ENCODE measurements around the gene C6orf62. TPM values are rescaled to one million over a fixed set of nuclear protein-coding genes. Genes with fewer than 3 reads are reported as not detected.
"Not testable (repeated sequence)": the region's sequence is repeated elsewhere in the genome, so short reads cannot be mapped to it uniquely, and the experiment has no call there.

C6orf62 gene
- total RNA-seq, 1 donor from 2014 or later: 120 TPM

GRCh38 chr6:24680582-24680981 is 38.4 kb downstream of the C6orf62 start:
- Histone ChIP-seq H3K36me3 (no peaks in the 10 kb centered on the region), H3K27ac (peak overlapping the region; percentile 60), H3K27me3 (no peaks in the 10 kb centered on the region), H3K4me3 (no peak overlapping the region), H3K9me3 (no peaks in the 10 kb centered on the region), H3K4me1 (no peaks in the 10 kb centered on the region)
- intact Hi-C loops (cut with DNase I): no loop called here
- TF ChIP-seq CTCF (IDR thresholded peaks at IDR 0.05): no peak
- DNase-seq (no peak), ATAC-seq (peak; percentile 77)

GRCh38 chr6:24678792-24679352 is 40.1 kb downstream of the C6orf62 start:
- DNase-seq; H3K36me3 ChIP-seq; H3K27ac ChIP-seq; H3K4me3 ChIP-seq; H3K4me1 ChIP-seq; ATAC-seq; H3K9me3 ChIP-seq; intact Hi-C loops (cut with DNase I); H3K27me3 ChIP-seq: not testable (repeated sequence)

- Histone ChIP-seq H3K36me3 (no peaks in the 10 kb centered on the region), H3K27me3 (no peaks in the 10 kb centered on the region), H3K27ac (no peak overlapping the region), H3K9me3 (no peaks in the 10 kb centered on the region), H3K4me1 (peaks cover 5% of the 10 kb centered on the region), H3K4me3 (no peak overlapping the region)
- ATAC-seq (no peak), DNase-seq (no peak)
- no peak for TF ChIP-seq CTCF (IDR thresholded peaks at IDR 0.05)
- intact Hi-C loops (cut with DNase I): no loop called here
Observed at GRCh38 chr6:24673625-24674024, 45.3 kb downstream of the C6orf62 start.

- no peaks in the 10 kb centered on the region for H3K36me3 ChIP-seq
- intact Hi-C loops (cut with DNase I): no loop called here
- ATAC-seq: no peak
Observed at GRCh38 chr6:24672620-24673182, 46.3 kb downstream of the C6orf62 start.

GRCh38 chr6:24671077-24671476 is 47.9 kb downstream of the C6orf62 start:
- DNase-seq; H3K9me3 ChIP-seq; H3K27ac ChIP-seq; H3K36me3 ChIP-seq; ATAC-seq; intact Hi-C loops (cut with DNase I); H3K4me3 ChIP-seq; H3K27me3 ChIP-seq: not testable (repeated sequence)
- peaks cover 19% of the 10 kb centered on the region for H3K4me1 ChIP-seq

More at GRCh38 chr6:24672620-24673182, 46.3 kb downstream of the C6orf62 start:
- H3K4me1 ChIP-seq: peaks cover 15% of the 10 kb centered on the region
- no peaks in the 10 kb centered on the region for H3K27me3 ChIP-seq
- H3K4me3 ChIP-seq: no peak overlapping the region
- no peak for TF ChIP-seq CTCF (IDR thresholded peaks at IDR 0.05)
- no peak overlapping the region for H3K27ac ChIP-seq
- no peaks in the 10 kb centered on the region for H3K9me3 ChIP-seq
- no peak for DNase-seq

GRCh38 chr6:24670492-24670891 is 48.5 kb downstream of the C6orf62 start:
- intact Hi-C loops (cut with DNase I); ATAC-seq; H3K4me3 ChIP-seq; H3K27ac ChIP-seq; H3K36me3 ChIP-seq; H3K27me3 ChIP-seq; DNase-seq; H3K9me3 ChIP-seq: not testable (repeated sequence)
- peaks cover 23% of the 10 kb centered on the region for H3K4me1 ChIP-seq

- no peak overlapping the region for H3K27ac ChIP-seq
- TF ChIP-seq CTCF (IDR thresholded peaks at IDR 0.05): no peak
- H3K4me1 ChIP-seq: peaks cover 34% of the 10 kb centered on the region
- no peaks in the 10 kb centered on the region for H3K9me3 ChIP-seq
- no peak for ATAC-seq
- intact Hi-C loops (cut with DNase I): no loop called here
- H3K36me3 ChIP-seq: peaks cover 3% of the 10 kb centered on the region
- no peaks in the 10 kb centered on the region for H3K27me3 ChIP-seq
- no peak overlapping the region for H3K4me3 ChIP-seq
- no peak for DNase-seq
Observed at GRCh38 chr6:24668997-24669361, 50.0 kb downstream of the C6orf62 start.

GRCh38 chr6:24668066-24668996 is 50.6 kb downstream of the C6orf62 start:
- H3K36me3 ChIP-seq; H3K27me3 ChIP-seq; ATAC-seq; H3K9me3 ChIP-seq; DNase-seq; intact Hi-C loops (cut with DNase I): not testable (repeated sequence)
- peaks cover 34% of the 10 kb centered on the region for H3K4me1 ChIP-seq
- peak overlapping the region; percentile 91 for H3K27ac ChIP-seq
- peak overlapping the region; percentile 84 for H3K4me3 ChIP-seq
